ENCODE measurements around the gene ATRAID.

DNA sequence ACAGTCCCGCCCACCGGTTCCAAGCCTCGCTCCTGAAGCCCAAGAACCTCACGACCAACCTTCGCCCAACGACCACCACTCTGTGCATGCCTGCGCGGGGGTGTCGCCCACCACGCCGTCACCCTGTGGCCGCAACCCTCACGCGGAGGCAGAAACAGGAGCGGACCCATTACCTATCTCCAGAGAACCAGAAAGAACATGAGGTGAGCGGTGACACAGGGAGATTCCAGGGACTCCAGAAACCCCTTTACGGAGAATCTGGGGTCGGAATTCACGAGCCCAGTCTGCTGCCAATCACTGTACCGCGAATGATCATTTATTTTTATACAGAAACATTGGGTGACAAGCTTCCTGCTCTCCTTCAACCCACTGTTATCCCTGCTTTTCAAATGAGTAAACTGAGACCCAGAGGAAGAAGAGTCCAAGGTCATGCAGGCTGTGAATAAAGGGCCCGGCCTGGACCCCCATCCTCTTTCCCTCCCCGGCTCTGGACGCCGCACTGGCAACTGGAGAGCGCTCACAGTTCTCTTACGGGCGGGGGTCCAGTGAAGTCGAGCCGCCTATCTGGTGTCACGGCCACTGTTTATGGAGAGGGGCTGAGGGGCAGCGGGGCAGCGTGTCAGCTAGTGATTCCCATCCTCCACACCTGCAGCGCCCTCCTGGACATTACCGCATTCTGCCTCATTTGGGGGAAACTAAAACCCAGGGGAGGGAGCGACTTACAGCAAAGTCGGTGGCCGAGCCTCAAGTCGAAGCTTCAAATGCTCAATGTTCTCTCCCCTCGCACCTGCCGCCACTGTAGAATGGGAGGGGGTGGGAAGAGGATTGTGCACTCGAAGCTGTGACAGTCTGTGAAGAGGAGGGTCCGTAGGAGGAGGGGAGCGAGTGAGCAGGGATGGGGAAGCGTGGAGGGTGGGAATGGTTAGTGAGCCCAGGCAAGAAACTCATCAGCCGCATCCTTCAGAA, 51.7 kb downstream of the ATRAID start:
- TF ChIP-seq, protein P1, sequence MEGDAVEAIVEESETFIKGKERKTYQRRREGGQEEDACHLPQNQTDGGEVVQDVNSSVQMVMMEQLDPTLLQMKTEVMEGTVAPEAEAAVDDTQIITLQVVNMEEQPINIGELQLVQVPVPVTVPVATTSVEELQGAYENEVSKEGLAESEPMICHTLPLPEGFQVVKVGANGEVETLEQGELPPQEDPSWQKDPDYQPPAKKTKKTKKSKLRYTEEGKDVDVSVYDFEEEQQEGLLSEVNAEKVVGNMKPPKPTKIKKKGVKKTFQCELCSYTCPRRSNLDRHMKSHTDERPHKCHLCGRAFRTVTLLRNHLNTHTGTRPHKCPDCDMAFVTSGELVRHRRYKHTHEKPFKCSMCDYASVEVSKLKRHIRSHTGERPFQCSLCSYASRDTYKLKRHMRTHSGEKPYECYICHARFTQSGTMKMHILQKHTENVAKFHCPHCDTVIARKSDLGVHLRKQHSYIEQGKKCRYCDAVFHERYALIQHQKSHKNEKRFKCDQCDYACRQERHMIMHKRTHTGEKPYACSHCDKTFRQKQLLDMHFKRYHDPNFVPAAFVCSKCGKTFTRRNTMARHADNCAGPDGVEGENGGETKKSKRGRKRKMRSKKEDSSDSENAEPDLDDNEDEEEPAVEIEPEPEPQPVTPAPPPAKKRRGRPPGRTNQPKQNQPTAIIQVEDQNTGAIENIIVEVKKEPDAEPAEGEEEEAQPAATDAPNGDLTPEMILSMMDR (IDR thresholded peaks at IDR 0.05 in 8 of 11, conservative IDR thresholded peaks at IDR 0.05 in 3 of 11), result no peak
- no peak for TF ChIP-seq POLR2A (IDR thresholded peaks at IDR 0.05)
